Measurements from ENCODE around the gene APLN. TPM values are rescaled to one million over a fixed set of nuclear protein-coding genes. Genes with fewer than 3 reads are reported as not detected.

Gene APLN
- total and polyA plus RNA-seq, 2 experiments from 2014 or later, result 0.43 to 1.1 TPM

- TF ChIP-seq EZH2phosphoT487 (IDR thresholded peaks at IDR 0.05; ENCODE audit: insufficient read depth, low read depth), result no peak
- TF ChIP-seq EZH2 (IDR thresholded peaks at IDR 0.05; ENCODE audit: insufficient read depth, poor library complexity, severe bottlenecking), result no peak
- 0 out of 2 replicates have a peak, but pooled peaks cover 10% of the 10 kb centered on the region for H3F3A ChIP-seq (ENCODE audit: insufficient read depth)
- no peaks in the 10 kb centered on the region for H3K9me3 ChIP-seq (ENCODE audit: low read depth)
- no peak overlapping the region for H3K27ac ChIP-seq
- no peaks in the 10 kb centered on the region for H3K9me2 ChIP-seq (ENCODE audit: insufficient read depth)
- no peaks in the 10 kb centered on the region for H3K79me2 ChIP-seq (ENCODE audit: insufficient read depth)
- no peak overlapping the region for H3K9ac ChIP-seq
- H4K20me1 ChIP-seq (ENCODE audit: insufficient read depth), result no peaks in the 10 kb centered on the region
- no peak overlapping the region for H2AFZ ChIP-seq
- peaks cover 7% of the 10 kb centered on the region for H3K4me1 ChIP-seq (ENCODE audit: insufficient read depth)
- no peak overlapping the region for H3K4me2 ChIP-seq (ENCODE audit: unreplicated experiment)
- in situ Hi-C loops (cut with MboI), result no loop called here
- no peaks in the 10 kb centered on the region for H3K36me3 ChIP-seq (ENCODE audit: low read depth)
- DNase-seq, result no peak
- no peak overlapping the region for H3K4me3 ChIP-seq
- H3K27me3 ChIP-seq (replicated peaks; ENCODE audit: insufficient read depth), result no peaks in the 10 kb centered on the region
- 84 to 98% methylated on average over 8 to 11 of the region's 14 CpGs for WGBS, 2 experiments (ENCODE audit: low coverage in 1 of 2, low lambda C conversion rate in 2 of 2, missing lambda C conversion rate in 2 of 2)
Observed at GRCh38 chrX:129651756-129652564, 2.8 kb downstream of the APLN start.

- no peak overlapping the region for H2AFZ ChIP-seq
Observed at GRCh38 chrX:129650821-129651510, 3.8 kb downstream of the APLN start.

GRCh38 chrX:129650183-129650689, 4.5 kb downstream of the APLN start:
- H3K9me3 ChIP-seq (ENCODE audit: low read depth), result no peaks in the 10 kb centered on the region
- peaks cover 7% of the 10 kb centered on the region for H3K4me1 ChIP-seq (ENCODE audit: insufficient read depth)
- DNase-seq, result no peak
- H2AFZ ChIP-seq, result no peak overlapping the region
- H3K27me3 ChIP-seq (replicated peaks; ENCODE audit: insufficient read depth), result no peaks in the 10 kb centered on the region
- WGBS, 2 experiments (ENCODE audit: low coverage in 1 of 2, low lambda C conversion rate in 2 of 2, missing lambda C conversion rate in 2 of 2), result 88 to 100% methylated on average over 2 to 3 of the region's 3 CpGs
- no peak overlapping the region for H3K27ac ChIP-seq
- H3K4me2 ChIP-seq (ENCODE audit: unreplicated experiment), result no peak overlapping the region
- in situ Hi-C loops (cut with MboI), result no loop called here
- 0 out of 2 replicates have a peak, but pooled peaks cover 10% of the 10 kb centered on the region for H3F3A ChIP-seq (ENCODE audit: insufficient read depth)
- no peak overlapping the region for H3K9ac ChIP-seq
- H3K36me3 ChIP-seq (ENCODE audit: low read depth), result no peaks in the 10 kb centered on the region
- TF ChIP-seq EZH2phosphoT487 (IDR thresholded peaks at IDR 0.05; ENCODE audit: insufficient read depth, low read depth) (no peak), EZH2 (IDR thresholded peaks at IDR 0.05; ENCODE audit: insufficient read depth, poor library complexity, severe bottlenecking) (no peak)
- no peaks in the 10 kb centered on the region for H3K79me2 ChIP-seq (ENCODE audit: insufficient read depth)
- no peaks in the 10 kb centered on the region for H3K9me2 ChIP-seq (ENCODE audit: insufficient read depth)
- H4K20me1 ChIP-seq (ENCODE audit: insufficient read depth), result no peaks in the 10 kb centered on the region
- no peak overlapping the region for H3K4me3 ChIP-seq

More at GRCh38 chrX:129650821-129651510, 3.8 kb downstream of the APLN start:
- H3K4me3 ChIP-seq, result no peak overlapping the region
- no peaks in the 10 kb centered on the region for H3K36me3 ChIP-seq (ENCODE audit: low read depth)
- no peak overlapping the region for H3K4me2 ChIP-seq (ENCODE audit: unreplicated experiment)
- no peaks in the 10 kb centered on the region for H3K79me2 ChIP-seq (ENCODE audit: insufficient read depth)
- H3K27ac ChIP-seq, result no peak overlapping the region
- no peak overlapping the region for H3K9ac ChIP-seq
- in situ Hi-C loops (cut with MboI), result no loop called here
- 98 to 100% methylated on average over 5 to 7 of the region's 7 CpGs for WGBS, 2 experiments (ENCODE audit: low coverage in 1 of 2, low lambda C conversion rate in 2 of 2, missing lambda C conversion rate in 2 of 2)
- H3K9me2 ChIP-seq (ENCODE audit: insufficient read depth), result no peaks in the 10 kb centered on the region
- H3K27me3 ChIP-seq (replicated peaks; ENCODE audit: insufficient read depth), result no peaks in the 10 kb centered on the region
- H3K4me1 ChIP-seq (ENCODE audit: insufficient read depth), result peaks cover 7% of the 10 kb centered on the region
- H3F3A ChIP-seq (ENCODE audit: insufficient read depth), result 0 out of 2 replicates have a peak, but pooled peaks cover 10% of the 10 kb centered on the region
- DNase-seq, result no peak
- TF ChIP-seq EZH2 (IDR thresholded peaks at IDR 0.05; ENCODE audit: insufficient read depth, poor library complexity, severe bottlenecking), result no peak
- H3K9me3 ChIP-seq (ENCODE audit: low read depth), result no peaks in the 10 kb centered on the region
- H4K20me1 ChIP-seq (ENCODE audit: insufficient read depth), result no peaks in the 10 kb centered on the region

GRCh38 chrX:129649268-129650182, 5.2 kb downstream of the APLN start:
- no peaks in the 10 kb centered on the region for H3K9me2 ChIP-seq (ENCODE audit: insufficient read depth)

More at GRCh38 chrX:129649268-129650182, 5.2 kb downstream of the APLN start:
- H3K4me3 ChIP-seq, result no peak overlapping the region
- H3K9ac ChIP-seq, result no peak overlapping the region
- DNase-seq, result peak; percentile 80
- no peaks in the 10 kb centered on the region for H3K79me2 ChIP-seq (ENCODE audit: insufficient read depth)
- TF ChIP-seq EZH2phosphoT487 (IDR thresholded peaks at IDR 0.05; ENCODE audit: insufficient read depth, low read depth), result no peak
- no peak for TF ChIP-seq EZH2 (IDR thresholded peaks at IDR 0.05; ENCODE audit: insufficient read depth, poor library complexity, severe bottlenecking)
- H3K4me2 ChIP-seq (ENCODE audit: unreplicated experiment), result no peak overlapping the region
- H3K9me3 ChIP-seq (ENCODE audit: low read depth), result no peaks in the 10 kb centered on the region
- H3F3A ChIP-seq (ENCODE audit: insufficient read depth), result 0 out of 2 replicates have a peak, but pooled peaks cover 10% of the 10 kb centered on the region
- WGBS, 2 experiments (ENCODE audit: low coverage in 1 of 2, low lambda C conversion rate in 2 of 2, missing lambda C conversion rate in 2 of 2), result 10 to 12% methylated on average over 9 of the region's 9 CpGs
- in situ Hi-C loops (cut with MboI), result no loop called here
- no peaks in the 10 kb centered on the region for H4K20me1 ChIP-seq (ENCODE audit: insufficient read depth)
- no peak overlapping the region for H2AFZ ChIP-seq
- H3K27ac ChIP-seq, result 0 out of 2 replicates have a peak overlapping the region, but pooled peaks have one; percentile 15
- peaks cover 7% of the 10 kb centered on the region for H3K4me1 ChIP-seq (ENCODE audit: insufficient read depth)
- no peaks in the 10 kb centered on the region for H3K36me3 ChIP-seq (ENCODE audit: low read depth)
- H3K27me3 ChIP-seq (replicated peaks; ENCODE audit: insufficient read depth), result no peaks in the 10 kb centered on the region

All from GM23248 (cell line).